Aorta (tissue), 5 donors: ENCODE measurements around the gene SLC8A1. TPM values are rescaled to one million over a fixed set of nuclear protein-coding genes. Genes with fewer than 3 reads are reported as not detected.

Experiments used
- ATAC-seq: fragments of 200-7000 bp; cut with Tn5 transposase; one replicate; pipeline ENCODE4 v1.9.1; 2022; ENCODE audit warnings: moderate library complexity; ENCODE audit not compliant: low FRiP score
- DNase-seq, 2 donors: peaks; one replicate each; pipeline ENCODE4 v3.0.0-alpha.2; 2020
- H3K27ac ChIP-seq, 2 donors: one replicate each; pipeline ENCODE4 v1.5.1; 2013; ENCODE audit warnings: low read length in 2 of 2, mild to moderate bottlenecking in 2 of 2, moderate library complexity in 2 of 2, control low read depth in 1 of 2, inconsistent platforms in 1 of 2, low read depth in 1 of 2
- H3K27me3 ChIP-seq, 2 donors: one replicate each; pipeline ENCODE4 v1.6.1; 2013; ENCODE audit warnings: control low read depth in 1 of 2, low read length in 1 of 2, mild to moderate bottlenecking in 1 of 2, moderate library complexity in 1 of 2; ENCODE audit not compliant: insufficient read depth in 2 of 2, control insufficient read depth in 1 of 2
- H3K36me3 ChIP-seq, 2 donors: one replicate each; pipeline ENCODE4 v1.6.1; 2013; ENCODE audit warnings: control low read depth in 1 of 2, low read length in 1 of 2, mild to moderate bottlenecking in 1 of 2; ENCODE audit not compliant: insufficient read depth in 2 of 2, control insufficient read depth in 1 of 2
- H3K4me1 ChIP-seq, 2 donors: one replicate each; pipeline ENCODE4 v1.6.1; 2013; ENCODE audit warnings: low read length in 2 of 2, control low read depth in 1 of 2, mild to moderate bottlenecking in 1 of 2, moderate library complexity in 1 of 2; ENCODE audit not compliant: insufficient read depth in 2 of 2, control insufficient read depth in 1 of 2
- H3K4me3 ChIP-seq, 2 donors: one replicate each; pipeline ENCODE4 v1.5.1; 2013; ENCODE audit warnings: low read length in 2 of 2, control low read depth in 1 of 2, mild to moderate bottlenecking in 1 of 2
- H3K9me3 ChIP-seq: one replicate; pipeline ENCODE4 v1.6.1; 2013; ENCODE audit warnings: mild to moderate bottlenecking, low read length; ENCODE audit not compliant: control insufficient read depth
- WGBS, 2 donors: extraction: QIAGEN DNeasy Blood & Tissue Kit; methylation state at CpG; one replicate each; pipeline ENCODE4 v1.1.7; 2013; 5-methylcytosine and 5-hydroxymethylcytosine counted together
- intact Hi-C, 2 donors: fragments of 100-400 bp; cut with DNase I; formaldehyde crosslinking; loops; one replicate each; pipeline versions ENCODE4 v1.14.2 to v1.15.0; 2022
- polyA plus RNA-seq, 2 donors: library from polyadenylated mRNA; stranded (reverse); fragments of 200-250 nt; gene quantifications; one replicate each; pipeline ENCODE4 v1.2.3, GENCODE V29; 2013
- total RNA-seq, 2 donors: library from RNA; stranded (reverse); fragmentation: NEBNext Ultra II Directional; extraction: Animal tissue kit (Norgen Biotek cat#: 25700); gene quantifications; one replicate each; pipeline ENCODE4 v1.2.1, GENCODE V29; 2021
- donor health status: healthy with polysubstance abuse.
- donor health status: Bipolar disorder and iron deficiency.
- donor health status: DM: no; HTN: no; CAD: no.
- donor health status: DM: no; HTN: no; CAD: no.
- donor health status: DM: yes; HTN: yes; CAD: no.

The SLC8A1 gene
- total and polyA plus RNA-seq, 4 donors, result 0.38 to 35.9 (median 15.7) TPM

DNA sequence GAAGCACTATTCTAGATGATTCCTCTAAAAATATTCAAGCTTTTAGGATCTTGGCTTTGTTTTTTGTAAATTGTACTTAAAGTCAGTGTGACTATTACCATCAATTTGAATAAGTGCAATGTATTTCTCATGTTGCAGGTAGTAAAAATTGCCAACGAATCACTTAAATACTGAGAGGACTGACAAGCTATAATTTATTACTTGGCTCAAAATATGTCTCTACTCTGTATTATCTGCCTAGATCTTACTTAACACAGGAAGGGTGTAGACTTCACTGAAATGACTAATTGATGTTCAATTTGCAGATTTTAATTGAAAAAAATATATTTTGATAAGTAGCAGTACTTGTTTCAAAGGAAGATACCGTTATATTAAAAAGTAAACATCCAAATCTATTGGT lies 202.3 kb downstream of the SLC8A1 start:
- Histone ChIP-seq H3K27me3 (no peaks in the 10 kb centered on the region), H3K4me3 (no peak overlapping the region), H3K36me3 (no peaks in the 10 kb centered on the region), H3K9me3 (no peaks in the 10 kb centered on the region), H3K27ac (no peak overlapping the region), H3K4me1 (no peaks in the 10 kb centered on the region)
- DNase-seq (no peak), ATAC-seq (no peak)
- intact Hi-C loops, result loop anchor here in 1 of 2 donors (10.0 kb wide), 1 partner anchor 305 kb away; no protein-coding TSS in a partner anchor
- 72 to 79% methylated on average over 2 of the region's 2 CpGs for WGBS, 2 donors

DNA sequence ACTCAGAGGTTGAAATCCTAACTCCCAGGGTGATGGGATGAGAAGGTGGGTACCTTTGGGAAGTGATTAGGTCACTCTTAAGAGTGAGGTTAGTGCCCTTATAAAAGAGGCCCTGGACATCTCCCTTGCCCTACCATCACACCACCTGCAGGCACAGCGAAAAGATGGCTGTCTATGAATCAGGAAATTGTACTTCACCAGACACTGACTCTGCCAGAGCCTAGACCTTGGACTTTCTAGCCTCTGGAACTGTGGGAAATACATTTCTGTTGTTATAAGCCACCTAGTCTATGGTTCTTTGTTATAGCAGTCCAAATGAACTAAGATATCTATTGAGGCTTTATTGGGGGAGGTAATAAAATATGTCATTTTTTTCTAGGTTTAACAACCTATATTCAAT lies 203.6 kb downstream of the SLC8A1 start:
- no peaks in the 10 kb centered on the region for H3K9me3 ChIP-seq
- peaks cover 0 to 8% of the 10 kb centered on the region in 2 donors for H3K4me1 ChIP-seq
- intact Hi-C loops, result loop anchor here in 1 of 2 donors (10.0 kb wide), 1 partner anchor 307 kb away; no protein-coding TSS in a partner anchor
- WGBS, 2 donors, result 96 to 100% methylated on average over 1 of the region's 1 CpG
- no peaks in the 10 kb centered on the region for H3K27me3 ChIP-seq
- no peak overlapping the region for H3K27ac ChIP-seq
- no peak overlapping the region for H3K4me3 ChIP-seq
- DNase-seq (no peak), ATAC-seq (no peak)
- H3K36me3 ChIP-seq, result no peaks in the 10 kb centered on the region

DNA sequence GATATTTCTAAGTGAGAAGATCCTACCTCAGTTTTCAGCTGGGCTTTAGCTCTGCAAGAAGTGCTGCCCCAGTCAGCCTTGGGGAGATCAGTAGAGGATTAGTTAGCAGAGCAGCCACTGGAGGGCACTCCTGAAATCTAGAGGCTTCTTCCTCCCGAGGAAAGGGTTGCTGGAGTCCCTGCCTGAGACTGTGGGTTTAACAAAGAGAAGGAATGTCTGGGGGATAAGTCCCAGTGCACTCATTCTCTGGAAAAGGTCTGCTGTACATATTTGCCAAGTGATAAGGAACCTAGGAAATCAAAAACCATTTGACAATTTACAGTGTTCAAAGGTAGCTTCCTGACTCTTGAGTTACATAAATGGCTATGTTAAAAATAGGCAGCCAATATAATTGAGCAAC lies 207.2 kb downstream of the SLC8A1 start:
- no peaks in the 10 kb centered on the region for H3K9me3 ChIP-seq
- 0% methylated on average over 1 of the region's 1 CpG for WGBS, 2 donors
- H3K27ac ChIP-seq, result peak overlapping the region in 1 of 2 donors; percentile 5
- DNase-seq (peak; percentile 71 to 72), ATAC-seq (peak; percentile 71)
- peaks cover 0 to 8% of the 10 kb centered on the region in 2 donors for H3K4me1 ChIP-seq
- H3K36me3 ChIP-seq, result no peaks in the 10 kb centered on the region
- H3K27me3 ChIP-seq, result no peaks in the 10 kb centered on the region
- intact Hi-C loops, result loop anchor here (5.0 to 10.0 kb wide), 3 partner anchors 38 to 310 kb away; partner anchors contain the start of gene SLC8A1 (in 2 of the 2)
- no peak overlapping the region for H3K4me3 ChIP-seq

DNA sequence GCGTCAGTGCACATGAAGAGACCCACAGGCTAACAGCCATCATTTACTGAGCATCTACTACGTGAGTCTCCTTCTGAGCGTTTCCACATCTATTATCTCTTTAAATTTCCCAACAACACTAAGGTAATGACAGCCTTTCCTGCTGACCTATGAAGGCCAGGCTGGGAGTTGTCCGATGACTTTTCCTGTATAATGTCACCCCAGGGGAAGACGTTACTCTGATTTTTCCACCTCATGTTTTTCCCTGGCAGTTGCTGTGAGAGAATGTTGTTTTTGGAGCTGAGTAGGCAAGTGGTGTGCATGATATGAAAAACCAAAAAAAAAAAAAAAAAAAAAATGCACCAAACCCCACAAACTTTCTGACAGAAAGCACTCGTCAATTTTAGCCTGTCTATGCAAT lies 207.6 kb downstream of the SLC8A1 start:
- intact Hi-C loops, result loop anchor here (5.0 to 10.0 kb wide), 3 partner anchors 38 to 311 kb away; partner anchors contain the start of gene SLC8A1 (in 2 of the 2)
- Histone ChIP-seq H3K4me3 (no peak overlapping the region), H3K27me3 (no peaks in the 10 kb centered on the region), H3K4me1 (peaks cover 0 to 8% of the 10 kb centered on the region in 2 donors), H3K27ac (peak overlapping the region in 1 of 2 donors; percentile 5), H3K36me3 (no peaks in the 10 kb centered on the region), H3K9me3 (no peaks in the 10 kb centered on the region)
- ATAC-seq (no peak), DNase-seq (no peak)
- 17 to 23% methylated on average over 6 of the region's 6 CpGs for WGBS, 2 donors

DNA sequence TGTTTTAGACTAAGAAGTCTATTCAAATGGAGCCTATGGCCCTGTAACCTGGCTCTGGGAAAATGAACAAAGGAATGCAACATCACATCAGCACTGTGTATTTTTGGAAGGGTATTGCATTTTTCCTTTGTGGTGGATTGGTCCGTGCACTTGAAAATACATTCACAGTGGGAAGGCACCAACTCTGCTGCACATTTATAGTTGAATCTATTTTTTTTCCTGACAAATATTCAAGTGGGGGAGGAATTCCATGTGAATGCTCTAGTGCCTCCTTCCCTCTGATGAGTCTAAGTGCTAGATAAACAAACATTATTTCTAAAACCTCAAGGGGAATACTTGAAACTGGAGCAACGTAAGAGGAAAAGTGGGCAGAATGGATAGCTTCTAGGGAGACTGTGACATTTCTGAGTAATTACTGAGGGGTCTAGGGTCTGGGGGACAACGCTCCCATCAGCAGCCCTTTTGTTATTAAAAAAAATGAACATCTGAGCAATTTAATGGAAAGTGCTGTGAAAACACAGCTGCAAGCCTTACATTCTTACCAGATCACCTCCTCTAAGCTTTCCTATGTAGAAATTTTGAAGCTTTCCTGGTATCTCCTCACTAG lies 208.2 kb downstream of the SLC8A1 start:
- WGBS, 2 donors, result 3 to 10% methylated on average over 3 of the region's 3 CpGs
- Histone ChIP-seq H3K4me3 (no peak overlapping the region), H3K9me3 (no peaks in the 10 kb centered on the region), H3K36me3 (no peaks in the 10 kb centered on the region), H3K27me3 (no peaks in the 10 kb centered on the region), H3K27ac (no peak overlapping the region), H3K4me1 (peaks cover 0 to 8% of the 10 kb centered on the region in 2 donors)
- DNase-seq (no peak), ATAC-seq (no peak)
- intact Hi-C loops, result loop anchor here (5.0 to 10.0 kb wide), 3 partner anchors 39 to 311 kb away; partner anchors contain the start of gene SLC8A1 (in 2 of the 2)

DNA sequence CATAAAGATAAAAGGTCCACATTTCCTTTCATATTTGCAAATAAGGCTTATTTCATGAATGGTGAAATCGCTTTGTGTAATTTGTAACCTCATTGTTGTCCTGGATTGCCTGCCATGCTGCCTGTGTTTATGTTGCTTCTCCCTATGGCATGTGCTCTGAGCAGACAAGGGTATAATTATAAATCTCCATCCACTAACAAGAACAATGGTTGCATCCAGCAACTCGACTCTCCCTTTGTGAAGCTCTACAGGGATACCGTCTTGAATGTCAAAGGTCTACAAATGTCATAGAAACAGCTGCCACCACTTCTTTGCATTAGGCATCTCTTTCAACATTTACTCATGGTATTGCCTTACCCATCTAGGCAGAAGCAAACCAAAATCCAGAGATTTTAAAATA lies 209.6 kb downstream of the SLC8A1 start:
- DNase-seq, result no peak
- Histone ChIP-seq H3K4me1 (peaks cover 0 to 8% of the 10 kb centered on the region in 2 donors), H3K27me3 (no peaks in the 10 kb centered on the region), H3K36me3 (no peaks in the 10 kb centered on the region), H3K4me3 (no peak overlapping the region), H3K27ac (no peak overlapping the region), H3K9me3 (no peaks in the 10 kb centered on the region)
- intact Hi-C loops, result loop anchor here (5.0 to 10.0 kb wide), 3 partner anchors 40 to 312 kb away; partner anchors contain the start of gene SLC8A1 (in 2 of the 2)
- WGBS, 2 donors, result 96 to 97% methylated on average over 3 of the region's 3 CpGs
- no peak for ATAC-seq

DNA sequence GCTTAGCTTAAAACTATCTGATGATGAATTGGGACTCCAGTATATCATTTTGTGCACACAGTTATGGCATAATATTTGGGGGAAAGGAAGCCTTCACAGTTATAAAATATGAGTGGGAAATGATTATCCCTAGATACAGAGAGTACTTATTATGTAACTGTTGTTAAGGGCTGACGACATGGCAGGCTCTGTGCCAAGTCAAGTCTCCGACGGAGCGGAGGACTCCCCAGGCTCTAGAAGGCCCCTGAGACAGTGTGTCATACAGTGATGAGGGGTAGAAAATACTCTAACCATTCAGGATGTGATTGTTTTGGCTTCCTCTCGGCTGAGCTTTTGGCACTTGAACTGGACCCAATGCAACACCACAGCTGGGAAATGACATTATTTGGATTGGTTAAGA lies 211.8 kb downstream of the SLC8A1 start:
- WGBS, 2 donors, result 2 to 5% methylated on average over 5 of the region's 5 CpGs
- intact Hi-C loops, result loop anchor here (5.0 to 10.0 kb wide), 3 partner anchors 42 to 315 kb away; partner anchors contain the start of gene SLC8A1 (in 2 of the 2)
- H3K4me1 ChIP-seq, result peaks cover 0 to 8% of the 10 kb centered on the region in 2 donors

DNA sequence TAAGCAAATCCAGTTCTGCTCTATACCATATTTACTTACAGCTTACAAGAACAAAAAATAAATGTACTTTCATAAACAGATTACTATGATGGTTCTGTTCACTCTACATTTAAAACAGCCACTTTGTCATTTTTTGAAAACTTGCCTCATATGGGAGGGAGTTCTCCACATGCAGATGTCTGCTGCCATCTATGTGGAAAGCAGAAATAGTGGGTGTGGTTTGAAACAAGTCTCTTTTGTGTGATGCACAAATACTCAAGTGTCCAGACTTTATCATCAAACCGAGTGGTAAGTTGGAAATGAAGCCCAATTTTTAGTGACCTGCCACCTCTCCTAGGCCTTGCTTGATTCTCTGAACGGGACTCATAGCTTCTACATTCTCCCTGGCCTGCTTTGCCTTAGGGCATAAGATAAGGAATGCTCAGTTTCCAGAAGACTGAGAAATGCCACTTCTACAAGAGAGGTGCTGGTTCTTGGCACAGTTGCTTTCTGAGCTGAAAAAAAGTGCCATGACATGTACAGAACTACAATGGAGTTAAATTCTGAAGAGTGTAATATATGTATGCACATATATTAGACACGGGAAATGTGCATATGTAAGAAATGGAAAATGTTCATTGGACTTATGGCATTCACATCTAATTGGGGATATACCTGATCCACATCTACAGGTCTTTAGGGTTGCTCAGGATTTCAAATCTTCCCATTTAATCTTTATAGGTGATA lies 221.0 kb downstream of the SLC8A1 start:
- Histone ChIP-seq H3K9me3 (no peaks in the 10 kb centered on the region), H3K36me3 (no peaks in the 10 kb centered on the region), H3K4me3 (no peak overlapping the region), H3K27me3 (no peaks in the 10 kb centered on the region), H3K4me1 (peaks cover 0 to 5% of the 10 kb centered on the region in 2 donors), H3K27ac (no peak overlapping the region)
- intact Hi-C loops, result no loop called here
- DNase-seq (no peak), ATAC-seq (no peak)
- 62 to 71% methylated on average over 3 of the region's 3 CpGs for WGBS, 2 donors

More for the DNA sequence above, 211.8 kb downstream of the SLC8A1 start:
- peak; percentile 95 for ATAC-seq
- H3K27ac ChIP-seq, result no peak overlapping the region
- H3K4me3 ChIP-seq, result no peak overlapping the region
- no peaks in the 10 kb centered on the region for H3K36me3 ChIP-seq
- H3K27me3 ChIP-seq, result no peaks in the 10 kb centered on the region
- H3K9me3 ChIP-seq, result no peaks in the 10 kb centered on the region
- peak; percentile 93 for DNase-seq
